ELF-1 (cell line): ENCODE data around the gene SPPL3.
"Not testable (repeated sequence)": the region's sequence is repeated elsewhere in the genome, so short reads cannot be mapped to it uniquely, and the experiment has no call there.

Source experiments
- DNase-seq: peaks from one replicate; pipeline ENCODE4 v3.0.0-alpha.2; 2016; ENCODE audit warnings: low read depth, low spot score

SPPL3 gene

GRCh38 chr12:120844768-120845449, 59.2 kb downstream of the SPPL3 start:
- no peak for DNase-seq

- DNase-seq, result no peak
Observed at GRCh38 chr12:120844297-120844696, 59.9 kb downstream of the SPPL3 start.

- DNase-seq, result no peak
Observed at GRCh38 chr12:120843472-120843871, 60.7 kb downstream of the SPPL3 start.

GRCh38 chr12:120842595-120842994, 61.6 kb downstream of the SPPL3 start:
- no peak for DNase-seq

- no peak for DNase-seq
Observed at GRCh38 chr12:120841525-120841924, 62.6 kb downstream of the SPPL3 start.

GRCh38 chr12:120839503-120839902, 64.7 kb downstream of the SPPL3 start:
- DNase-seq, result no peak

GRCh38 chr12:120838629-120839383, 65.4 kb downstream of the SPPL3 start:
- not testable (repeated sequence) for DNase-seq

- DNase-seq, result peak; percentile 41
Observed at GRCh38 chr12:120836114-120836684, 68.0 kb downstream of the SPPL3 start.

GRCh38 chr12:120835657-120836056, 68.5 kb downstream of the SPPL3 start:
- no peak for DNase-seq

- DNase-seq, result no peak
Observed at GRCh38 chr12:120835304-120835612, 68.9 kb downstream of the SPPL3 start.

GRCh38 chr12:120834489-120835303, 69.5 kb downstream of the SPPL3 start:
- no peak for DNase-seq

GRCh38 chr12:120833849-120834248, 70.3 kb downstream of the SPPL3 start:
- DNase-seq, result no peak

- no peak for DNase-seq
Observed at GRCh38 chr12:120832737-120833136, 71.4 kb downstream of the SPPL3 start.

GRCh38 chr12:120831648-120832267, 72.4 kb downstream of the SPPL3 start:
- DNase-seq, result no peak

- no peak for DNase-seq
Observed at GRCh38 chr12:120830966-120831365, 73.2 kb downstream of the SPPL3 start.

- DNase-seq, result no peak
Observed at GRCh38 chr12:120830052-120830940, 73.9 kb downstream of the SPPL3 start.

GRCh38 chr12:120826335-120826734, 77.8 kb downstream of the SPPL3 start:
- no peak for DNase-seq

GRCh38 chr12:120825337-120825736, 78.8 kb downstream of the SPPL3 start:
- no peak for DNase-seq

GRCh38 chr12:120822832-120823503, 81.2 kb downstream of the SPPL3 start:
- peak; percentile 42 for DNase-seq

- DNase-seq, result no peak
Observed at GRCh38 chr12:120821878-120822277, 82.3 kb downstream of the SPPL3 start.
